ENCODE results near the gene MORN3. TPM values are rescaled to one million over a fixed set of nuclear protein-coding genes. Genes with fewer than 3 reads are reported as not detected.
A peak's percentile ranks its signal among the peaks of the same experiment; 100 is the strongest.

The MORN3 gene
- polyA plus RNA-seq, 6 donors from 2014 or later, result 0.17 to 0.72 (median 0.28) TPM; not detected in 1

GRCh38 chr12:121626853-121627640, 42.4 kb downstream of the MORN3 start:
- Mint-ChIP-seq H3K27ac (peak overlapping the region; percentile 94 to 99 (median 98)), H3K27me3 (no peaks in the 10 kb centered on the region), H3K4me1 (peaks cover 38 to 65% (median 60%) of the 10 kb centered on the region in 3 donors), H3K4me3 (peak overlapping the region; percentile 92 to 100 (median 97)), H3K9me3 (no peaks in the 10 kb centered on the region), H3K36me3 (peaks cover 0 to 7% of the 10 kb centered on the region in 2 donors)
- DNase-seq (peak; percentile 69), ATAC-seq (ENCODE audit: low read depth in 2 of 2) (peak; percentile 46 to 52)

DNA sequence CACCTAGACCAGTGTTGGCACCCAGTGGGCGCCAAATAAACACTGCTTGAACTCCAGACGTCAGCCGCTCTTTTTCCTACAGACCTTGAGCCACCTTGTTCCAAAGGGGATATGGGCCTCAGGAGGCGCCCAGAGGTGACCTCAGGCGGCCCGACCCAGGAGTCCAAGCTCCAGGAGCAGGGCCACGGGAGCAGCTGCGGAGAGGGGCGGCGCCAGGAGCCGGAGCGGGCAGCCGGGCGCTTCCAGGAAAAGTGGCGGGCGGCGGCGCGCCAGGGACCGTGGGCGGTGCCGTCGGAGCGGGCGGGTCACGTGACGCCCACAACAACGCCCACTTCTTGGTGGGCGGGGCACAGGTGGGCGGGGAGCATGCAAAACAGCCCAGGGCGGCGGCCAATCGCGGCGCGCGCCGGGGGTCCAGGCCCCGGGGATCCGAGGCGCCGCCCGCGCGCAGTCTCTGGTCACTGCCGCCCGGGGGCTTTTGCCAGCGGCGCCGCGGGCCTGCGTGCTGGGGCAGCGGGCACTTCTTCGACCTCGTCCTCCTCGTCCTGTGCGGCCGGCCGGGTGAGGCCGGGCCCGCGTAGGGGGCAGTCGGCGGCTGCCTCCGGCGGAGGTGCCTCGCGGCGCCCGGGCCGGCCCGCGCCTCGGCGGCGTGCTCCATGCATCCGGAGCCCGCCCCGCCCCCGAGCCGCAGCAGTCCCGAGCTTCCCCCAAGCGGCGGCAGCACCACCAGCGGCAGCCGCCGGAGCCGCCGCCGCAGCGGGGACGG, 43.2 kb downstream of the MORN3 start, which contains the start of gene ORAI1:
TSS of gene ORAI1 (plus strand) at position 444 of the 766 bp plus-strand sequence.
- peaks cover 32 to 58% (median 53%) of the 10 kb centered on the region in 3 donors for H3K4me1 Mint-ChIP-seq
- peak; percentile 97 for DNase-seq
- no peaks in the 10 kb centered on the region for H3K9me3 Mint-ChIP-seq
- peak within 1 kb of the TSS; percentile 92 to 100 (median 97) for H3K4me3 Mint-ChIP-seq
- peak; percentile 69 to 72 for ATAC-seq (ENCODE audit: low read depth in 2 of 2)
- H3K27me3 Mint-ChIP-seq, result no peaks in the 10 kb centered on the region
- H3K36me3 Mint-ChIP-seq, result peaks cover 0 to 4% of the 10 kb centered on the region in 2 donors
- H3K27ac Mint-ChIP-seq, result peak within 1 kb of the TSS; percentile 94 to 99 (median 98)

DNA sequence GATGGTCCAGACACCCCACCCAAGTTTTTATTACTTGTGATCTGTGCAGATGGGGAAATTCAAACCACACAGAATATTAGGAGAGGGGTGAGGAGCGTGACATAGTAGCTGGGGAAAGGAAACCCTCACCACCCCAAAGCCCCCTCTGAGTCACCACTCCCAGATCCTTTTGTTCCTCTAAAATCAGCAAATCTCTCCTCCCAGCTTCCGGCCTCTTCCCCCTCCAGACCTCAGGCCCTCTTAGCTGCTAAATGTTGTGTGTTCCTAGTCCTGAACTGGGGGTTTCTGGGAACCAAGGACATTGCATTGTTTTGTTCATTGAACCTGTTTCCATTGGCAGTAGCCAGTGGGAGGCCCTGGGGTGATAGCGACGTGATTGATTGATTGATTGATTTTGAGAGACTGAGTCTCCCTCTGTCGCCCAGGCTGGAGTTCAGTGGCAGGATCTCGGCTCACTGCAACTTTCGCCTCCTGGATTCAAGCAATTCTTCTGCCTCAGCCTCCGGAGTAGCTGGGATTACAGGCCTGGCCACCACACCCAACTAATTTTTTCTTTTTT, 49.0 kb downstream of the MORN3 start:
- H3K27ac Mint-ChIP-seq, result peak overlapping the region in 1 of 6 donors; percentile 67

DNA sequence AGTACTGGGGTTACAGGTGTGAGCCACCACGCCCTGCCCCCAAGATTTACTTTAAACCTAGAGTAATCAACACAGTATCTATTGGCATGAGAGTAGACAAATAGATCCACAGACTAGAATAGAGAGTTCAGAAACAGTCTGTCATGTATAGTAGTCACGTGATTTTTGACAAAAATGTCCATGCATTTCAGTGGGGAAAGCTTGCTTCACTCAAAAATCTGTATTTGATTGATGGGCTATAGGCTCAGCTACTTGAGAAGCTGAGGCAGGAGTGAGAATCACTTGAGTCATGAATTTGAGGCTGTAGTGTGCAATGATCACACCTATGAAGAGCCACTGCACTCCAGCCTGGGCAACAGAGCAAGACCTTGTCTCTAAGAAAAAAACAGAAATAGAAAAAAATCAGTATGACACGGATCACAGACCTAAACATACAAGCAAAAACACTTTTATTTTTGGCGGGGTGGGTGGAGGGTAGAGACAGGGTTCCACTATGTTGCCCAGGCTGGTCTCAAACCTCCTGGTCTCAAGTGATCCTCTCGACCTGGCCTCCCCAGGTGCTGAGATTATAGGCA, 50.7 kb downstream of the MORN3 start:
- Mint-ChIP-seq H3K4me3 (peak overlapping the region in 6 of 8 donors; percentile 16 to 77 (median 52)), H3K36me3 (no peaks in the 10 kb centered on the region), H3K27me3 (no peaks in the 10 kb centered on the region), H3K9me3 (no peaks in the 10 kb centered on the region), H3K27ac (peak overlapping the region in 4 of 6 donors; percentile 6 to 85 (median 48)), H3K4me1 (peaks cover 16 to 51% (median 28%) of the 10 kb centered on the region in 3 donors)
- peak; percentile 84 to 87 for ATAC-seq (ENCODE audit: low read depth in 2 of 2)
- no peak for DNase-seq

More for the DNA sequence above, 49.0 kb downstream of the MORN3 start:
- H3K36me3 Mint-ChIP-seq, result no peaks in the 10 kb centered on the region
- H3K9me3 Mint-ChIP-seq, result no peaks in the 10 kb centered on the region
- no peaks in the 10 kb centered on the region for H3K27me3 Mint-ChIP-seq
- H3K4me3 Mint-ChIP-seq, result peak overlapping the region in 3 of 8 donors; percentile 13 to 66 (median 36)
- H3K4me1 Mint-ChIP-seq, result peaks cover 17 to 51% (median 30%) of the 10 kb centered on the region in 3 donors
- DNase-seq, result no peak
- ATAC-seq (ENCODE audit: low read depth in 2 of 2), result no peak

- no peaks in the 10 kb centered on the region for H3K9me3 Mint-ChIP-seq
- H3K27ac Mint-ChIP-seq, result peak overlapping the region in 3 of 6 donors; percentile 13 to 67 (median 18)
- H3K4me3 Mint-ChIP-seq, result no peak overlapping the region
- DNase-seq, result no peak
- no peaks in the 10 kb centered on the region for H3K36me3 Mint-ChIP-seq
- no peaks in the 10 kb centered on the region for H3K27me3 Mint-ChIP-seq
- peak; percentile 23 to 30 for ATAC-seq (ENCODE audit: low read depth in 2 of 2)
- H3K4me1 Mint-ChIP-seq, result peaks cover 21 to 40% (median 21%) of the 10 kb centered on the region in 3 donors
These were observed 54.5 kb downstream of the MORN3 start for GRCh38 chr12:121614872-121615467.

- Mint-ChIP-seq H3K4me1 (peaks cover 8 to 25% (median 10%) of the 10 kb centered on the region in 3 donors), H3K36me3 (no peaks in the 10 kb centered on the region), H3K4me3 (no peak overlapping the region), H3K27ac (peak overlapping the region in 2 of 6 donors; percentile 70 to 88), H3K9me3 (no peaks in the 10 kb centered on the region), H3K27me3 (no peaks in the 10 kb centered on the region)
- no peak for DNase-seq
- ATAC-seq (ENCODE audit: low read depth in 2 of 2), result no peak
These were observed 56.0 kb downstream of the MORN3 start for GRCh38 chr12:121613462-121613861.

GRCh38 chr12:121611306-121611705, 58.1 kb downstream of the MORN3 start:
- Mint-ChIP-seq H3K4me3 (no peak overlapping the region), H3K4me1 (peaks cover 5 to 16% (median 9%) of the 10 kb centered on the region in 3 donors), H3K9me3 (no peaks in the 10 kb centered on the region), H3K27me3 (no peaks in the 10 kb centered on the region), H3K27ac (no peak overlapping the region), H3K36me3 (no peaks in the 10 kb centered on the region)
- peak; percentile 30 to 38 for ATAC-seq (ENCODE audit: low read depth in 2 of 2)
- DNase-seq, result no peak

DNA sequence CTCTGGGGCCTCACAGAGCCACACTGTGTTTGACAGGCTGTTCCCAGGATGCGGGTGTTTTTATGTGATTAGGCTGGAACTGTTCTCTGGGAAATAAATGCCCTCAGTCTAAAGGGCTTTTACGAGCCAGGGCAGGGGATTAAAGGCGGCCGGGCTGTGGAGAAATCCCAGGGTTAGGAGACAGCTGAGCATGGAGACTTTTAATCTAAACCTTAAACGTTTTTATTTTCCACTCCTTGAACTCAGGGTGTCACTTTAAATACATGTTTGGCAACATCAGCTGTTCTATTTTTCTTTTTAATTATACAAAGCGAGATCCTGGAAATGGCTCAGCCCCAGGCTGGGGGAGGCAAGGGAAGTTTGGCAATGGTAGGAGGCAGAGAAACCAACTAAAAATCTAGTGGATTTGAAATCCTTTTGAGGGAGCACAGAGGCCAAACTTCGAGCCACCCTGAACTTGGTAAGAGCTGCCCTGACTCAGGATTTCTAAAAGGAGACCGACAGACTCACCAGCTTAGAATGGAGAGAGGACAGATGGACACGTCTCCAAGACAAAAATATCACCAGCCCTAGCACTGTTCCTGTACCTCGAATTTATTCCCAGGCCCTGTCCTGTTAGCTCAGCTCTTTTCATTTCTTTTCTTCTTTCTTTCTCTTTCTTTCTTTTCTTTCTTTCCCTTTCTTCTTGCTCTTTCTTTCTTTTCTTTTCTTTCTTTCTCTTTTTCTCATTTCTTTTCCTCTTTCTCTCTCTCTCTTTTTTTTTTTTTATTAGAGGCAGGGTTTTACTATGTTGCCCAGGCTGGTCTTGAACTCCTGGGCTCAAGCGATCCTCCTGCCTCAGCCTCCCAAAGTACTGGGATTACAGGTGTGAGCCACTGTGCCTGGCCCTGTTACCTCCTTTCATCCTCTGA, 59.0 kb downstream of the MORN3 start:
- no peaks in the 10 kb centered on the region for H3K36me3 Mint-ChIP-seq
- no peaks in the 10 kb centered on the region for H3K27me3 Mint-ChIP-seq
- H3K4me1 Mint-ChIP-seq, result peaks cover 5 to 11% (median 9%) of the 10 kb centered on the region in 3 donors
- H3K4me3 Mint-ChIP-seq, result peak overlapping the region in 1 of 8 donors; percentile 37
- DNase-seq, result no peak
- peak overlapping the region in 4 of 6 donors; percentile 11 to 88 (median 52) for H3K27ac Mint-ChIP-seq
- no peak for ATAC-seq (ENCODE audit: low read depth in 2 of 2)
- no peaks in the 10 kb centered on the region for H3K9me3 Mint-ChIP-seq

GRCh38 chr12:121608301-121608700, 61.2 kb downstream of the MORN3 start:
- DNase-seq (no peak), ATAC-seq (ENCODE audit: low read depth in 2 of 2) (no peak)
- H3K9me3 Mint-ChIP-seq, result no peaks in the 10 kb centered on the region
- H3K36me3 Mint-ChIP-seq, result no peaks in the 10 kb centered on the region
- H3K4me3 Mint-ChIP-seq, result no peak overlapping the region
- H3K27ac Mint-ChIP-seq, result no peak overlapping the region
- H3K27me3 Mint-ChIP-seq, result no peaks in the 10 kb centered on the region
- peaks cover 0 to 8% (median 3%) of the 10 kb centered on the region in 3 donors for H3K4me1 Mint-ChIP-seq

- H3K27me3 Mint-ChIP-seq, result no peaks in the 10 kb centered on the region
- peaks cover 0 to 3% (median 0%) of the 10 kb centered on the region in 3 donors for H3K4me1 Mint-ChIP-seq
- H3K4me3 Mint-ChIP-seq, result no peak overlapping the region
- no peak overlapping the region for H3K27ac Mint-ChIP-seq
- no peak for DNase-seq
- H3K9me3 Mint-ChIP-seq, result no peaks in the 10 kb centered on the region
- no peak for ATAC-seq (ENCODE audit: low read depth in 2 of 2)
- H3K36me3 Mint-ChIP-seq, result no peaks in the 10 kb centered on the region
These were observed 65.9 kb downstream of the MORN3 start for GRCh38 chr12:121603581-121603980.

DNA sequence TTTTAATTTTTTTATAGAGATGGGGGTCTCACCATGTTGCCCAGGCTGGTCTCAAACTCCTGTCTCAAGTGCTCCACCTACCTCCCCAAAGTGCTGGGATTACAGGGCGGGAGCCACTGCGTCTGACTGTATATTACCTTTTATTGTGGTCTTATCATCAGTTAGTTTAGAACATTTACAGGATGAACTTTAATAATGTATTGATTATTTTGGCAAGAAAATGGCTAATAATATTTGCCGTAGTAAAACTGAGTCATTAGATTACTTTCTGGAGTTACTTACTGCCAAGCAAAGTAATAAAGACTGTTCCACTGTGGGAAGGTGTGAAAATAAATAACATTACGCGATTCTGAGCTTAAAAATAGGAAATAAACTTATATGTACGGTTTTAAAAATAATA, 66.7 kb downstream of the MORN3 start:
- no peaks in the 10 kb centered on the region for H3K27me3 Mint-ChIP-seq
- ATAC-seq (ENCODE audit: low read depth in 2 of 2) (no peak), DNase-seq (no peak)
- peaks cover 0 to 3% (median 0%) of the 10 kb centered on the region in 3 donors for H3K4me1 Mint-ChIP-seq
- peak overlapping the region in 1 of 6 donors; percentile 36 for H3K27ac Mint-ChIP-seq
- H3K36me3 Mint-ChIP-seq, result no peaks in the 10 kb centered on the region
- no peaks in the 10 kb centered on the region for H3K9me3 Mint-ChIP-seq
- no peak overlapping the region for H3K4me3 Mint-ChIP-seq
